ENCODE measurements around the gene IL1RN. TPM values are rescaled to one million over a fixed set of nuclear protein-coding genes. Genes with fewer than 3 reads are reported as not detected.
"Not testable (repeated sequence)": the region's sequence is repeated elsewhere in the genome, so short reads cannot be mapped to it uniquely, and the experiment has no call there.

IL1RN gene
- total RNA-seq, 1 donor from 2014 or later: not detected

DNA sequence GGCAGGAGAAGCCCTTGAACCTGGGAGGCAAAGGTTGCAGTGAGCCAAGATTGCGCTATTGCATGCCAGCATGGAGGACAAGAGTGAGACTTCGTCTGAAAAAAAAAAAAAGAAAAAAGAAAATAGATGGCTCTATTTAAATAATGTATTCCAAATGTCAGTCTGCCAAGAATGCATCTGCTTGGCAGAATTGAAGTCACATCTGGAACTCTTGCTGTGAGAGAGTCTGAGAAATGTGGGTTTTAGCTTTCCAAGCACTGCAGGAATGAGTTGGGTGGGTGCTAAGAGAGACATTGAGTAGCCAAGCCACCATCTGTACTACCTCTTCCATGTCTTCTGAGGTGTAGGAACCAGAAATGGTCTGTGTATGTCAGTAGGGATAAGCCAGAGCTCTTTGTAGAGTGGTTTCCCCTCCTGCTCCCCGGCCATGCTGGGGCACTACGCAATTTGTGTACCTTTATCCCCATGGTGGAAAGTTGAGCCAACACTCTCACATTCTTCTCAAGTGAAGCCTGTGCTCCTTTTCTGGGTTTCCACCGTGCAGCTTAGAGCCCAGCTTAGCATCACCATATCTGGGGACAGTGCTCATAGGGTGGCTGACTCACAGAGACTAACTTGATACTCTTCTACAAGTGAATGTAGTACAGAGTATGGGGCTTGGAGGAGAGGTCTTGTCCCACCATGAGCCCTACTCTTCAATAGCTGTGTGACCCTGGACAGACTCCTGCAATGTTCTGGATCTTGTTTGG, 34.4 kb upstream of the IL1RN start:
- no peaks in the 10 kb centered on the region for H3K27me3 Mint-ChIP-seq (ENCODE audit: insufficient read depth, low read depth)
- DNase-seq (ENCODE audit: low spot score): no peak
- Histone ChIP-seq H3K36me3 (no peaks in the 10 kb centered on the region), H3K4me2 (no peak overlapping the region), H4K20me1 (ENCODE audit: low read depth) (no peaks in the 10 kb centered on the region), H3K27ac (no peak overlapping the region), H3K79me2 (ENCODE audit: low read depth) (no peaks in the 10 kb centered on the region), H3F3A (ENCODE audit: low read depth) (no peaks in the 10 kb centered on the region), H3K4me3 (no peak overlapping the region), H3K9me3 (ENCODE audit: low read depth) (no peaks in the 10 kb centered on the region), H3K4me1 (no peaks in the 10 kb centered on the region), H3K27me3 (peaks cover 34% of the 10 kb centered on the region), H3K9ac (no peak overlapping the region), H2AFZ (replicated peaks) (no peak overlapping the region)
- no peak overlapping the region for H3K27ac Mint-ChIP-seq
- H3K9me3 Mint-ChIP-seq: peaks cover 5% of the 10 kb centered on the region
- no peak overlapping the region for H3K4me3 Mint-ChIP-seq
- TF ChIP-seq, protein P1, sequence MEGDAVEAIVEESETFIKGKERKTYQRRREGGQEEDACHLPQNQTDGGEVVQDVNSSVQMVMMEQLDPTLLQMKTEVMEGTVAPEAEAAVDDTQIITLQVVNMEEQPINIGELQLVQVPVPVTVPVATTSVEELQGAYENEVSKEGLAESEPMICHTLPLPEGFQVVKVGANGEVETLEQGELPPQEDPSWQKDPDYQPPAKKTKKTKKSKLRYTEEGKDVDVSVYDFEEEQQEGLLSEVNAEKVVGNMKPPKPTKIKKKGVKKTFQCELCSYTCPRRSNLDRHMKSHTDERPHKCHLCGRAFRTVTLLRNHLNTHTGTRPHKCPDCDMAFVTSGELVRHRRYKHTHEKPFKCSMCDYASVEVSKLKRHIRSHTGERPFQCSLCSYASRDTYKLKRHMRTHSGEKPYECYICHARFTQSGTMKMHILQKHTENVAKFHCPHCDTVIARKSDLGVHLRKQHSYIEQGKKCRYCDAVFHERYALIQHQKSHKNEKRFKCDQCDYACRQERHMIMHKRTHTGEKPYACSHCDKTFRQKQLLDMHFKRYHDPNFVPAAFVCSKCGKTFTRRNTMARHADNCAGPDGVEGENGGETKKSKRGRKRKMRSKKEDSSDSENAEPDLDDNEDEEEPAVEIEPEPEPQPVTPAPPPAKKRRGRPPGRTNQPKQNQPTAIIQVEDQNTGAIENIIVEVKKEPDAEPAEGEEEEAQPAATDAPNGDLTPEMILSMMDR (IDR thresholded peaks at IDR 0.05): no peak
- no peak for TF ChIP-seq EZH2phosphoT487 (IDR thresholded peaks at IDR 0.05)
- TF ChIP-seq EZH2 (IDR thresholded peaks at IDR 0.05): no peak
- H3K4me1 Mint-ChIP-seq: no peaks in the 10 kb centered on the region
- no peaks in the 10 kb centered on the region for H3K36me3 Mint-ChIP-seq

DNA sequence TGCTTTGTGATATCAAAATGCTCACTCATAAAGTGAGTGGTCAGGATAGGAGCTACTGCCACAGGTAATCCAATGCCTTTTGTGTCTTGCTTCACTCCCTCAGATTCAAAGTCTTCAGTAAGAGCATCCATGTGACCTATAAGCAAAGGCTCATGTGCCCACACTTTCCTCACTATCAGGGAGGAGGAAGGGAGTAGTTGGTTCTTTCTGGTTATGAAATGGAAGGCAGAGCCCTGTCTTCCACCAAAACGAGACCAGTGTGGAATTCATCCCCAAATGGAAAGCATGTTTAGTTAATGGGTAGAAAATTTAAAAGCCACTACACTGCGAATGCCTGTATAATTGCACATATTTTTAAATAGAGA, 33.8 kb upstream of the IL1RN start:
- Mint-ChIP-seq H3K9me3 (peaks cover 9% of the 10 kb centered on the region), H3K27ac (no peak overlapping the region), H3K4me1 (no peaks in the 10 kb centered on the region), H3K36me3 (no peaks in the 10 kb centered on the region), H3K4me3 (no peak overlapping the region), H3K27me3 (ENCODE audit: insufficient read depth, low read depth) (no peaks in the 10 kb centered on the region)
- Histone ChIP-seq H4K20me1 (ENCODE audit: low read depth) (no peaks in the 10 kb centered on the region), H3F3A (ENCODE audit: low read depth) (no peaks in the 10 kb centered on the region), H3K9ac (no peak overlapping the region), H3K4me1 (no peaks in the 10 kb centered on the region), H3K36me3 (no peaks in the 10 kb centered on the region), H3K9me3 (ENCODE audit: low read depth) (no peaks in the 10 kb centered on the region), H3K4me2 (no peak overlapping the region), H3K27ac (no peak overlapping the region), H3K79me2 (ENCODE audit: low read depth) (no peaks in the 10 kb centered on the region), H3K27me3 (peaks cover 29% of the 10 kb centered on the region), H3K4me3 (no peak overlapping the region), H2AFZ (replicated peaks) (no peak overlapping the region)
- no peak for DNase-seq (ENCODE audit: low spot score)
- no peak for TF ChIP-seq EZH2phosphoT487 (IDR thresholded peaks at IDR 0.05)
- no peak for TF ChIP-seq EZH2 (IDR thresholded peaks at IDR 0.05)
- TF ChIP-seq, protein P1 (IDR thresholded peaks at IDR 0.05): no peak

DNA sequence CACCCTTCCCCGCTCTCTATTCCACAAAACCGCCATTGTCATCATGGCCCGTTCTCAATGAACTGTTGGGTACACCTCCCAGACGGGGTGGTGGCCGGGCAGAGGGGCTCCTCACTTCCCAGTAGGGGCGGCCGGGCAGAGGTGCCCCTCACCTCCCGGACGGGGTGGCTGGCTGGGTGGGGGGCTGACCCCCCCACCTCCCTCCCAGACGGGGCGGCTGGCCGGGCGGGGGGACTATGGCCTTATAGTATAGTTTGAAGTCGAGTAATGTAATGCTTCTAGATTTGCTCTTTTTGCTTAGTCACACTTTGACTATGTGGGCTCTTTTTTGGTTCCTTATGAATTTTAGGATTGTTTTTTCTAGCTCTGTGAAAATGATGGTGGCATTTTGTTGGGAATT, 31.1 kb upstream of the IL1RN start:
- not testable (repeated sequence) for H3K36me3 Mint-ChIP-seq; H3K4me1 Mint-ChIP-seq; H3K36me3 ChIP-seq; H3K79me2 ChIP-seq (ENCODE audit: low read depth); H3K27me3 ChIP-seq; H3K4me3 ChIP-seq; DNase-seq (ENCODE audit: low spot score); H2AFZ ChIP-seq (replicated peaks); H3K9me3 ChIP-seq (ENCODE audit: low read depth); H3K27ac Mint-ChIP-seq; H3K4me2 ChIP-seq; H3K4me1 ChIP-seq; H3K27me3 Mint-ChIP-seq (ENCODE audit: insufficient read depth, low read depth); H4K20me1 ChIP-seq (ENCODE audit: low read depth); H3K27ac ChIP-seq; H3K9ac ChIP-seq; H3F3A ChIP-seq (ENCODE audit: low read depth); H3K4me3 Mint-ChIP-seq
- H3K9me3 Mint-ChIP-seq: peaks cover 11% of the 10 kb centered on the region

DNA sequence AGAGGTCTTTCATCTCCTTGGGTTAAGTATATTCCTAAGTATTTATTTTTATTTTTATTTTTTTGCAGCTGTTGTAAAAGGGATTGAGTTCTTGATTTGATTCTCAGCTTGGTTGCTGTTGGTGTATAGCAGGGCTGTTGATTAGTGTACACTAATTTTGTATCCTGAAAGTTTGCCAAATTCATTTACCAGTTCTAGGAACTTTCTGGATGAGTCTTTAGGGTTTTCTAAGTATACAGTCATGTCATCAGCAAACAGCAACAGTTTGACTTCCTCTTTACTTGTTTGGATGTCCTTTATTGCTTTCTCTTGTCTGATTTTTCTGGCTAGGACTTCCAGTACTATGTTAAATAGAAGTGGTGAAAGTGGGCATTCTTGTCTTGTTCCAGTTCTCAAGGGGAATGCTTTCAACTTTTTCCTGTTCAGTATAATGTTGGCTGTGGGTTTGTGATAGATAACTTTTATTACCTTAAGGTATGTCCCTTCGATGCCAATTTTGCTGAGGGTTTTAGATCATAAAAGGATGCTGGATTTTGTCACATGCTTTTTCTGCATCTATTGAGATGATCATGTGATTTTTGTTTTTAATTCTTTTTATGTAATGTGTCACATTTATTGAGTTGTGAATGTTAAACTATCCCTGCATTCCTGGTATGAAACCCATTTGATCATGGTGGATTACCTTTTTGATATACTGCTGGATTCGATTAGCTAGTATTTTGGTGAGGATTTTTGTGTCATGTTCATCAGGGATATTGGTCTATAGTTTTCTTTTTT, 30.4 kb upstream of the IL1RN start:
- H3K27ac Mint-ChIP-seq; H3K27ac ChIP-seq; DNase-seq (ENCODE audit: low spot score); H3K36me3 ChIP-seq; H3K27me3 Mint-ChIP-seq (ENCODE audit: insufficient read depth, low read depth); H3K4me1 ChIP-seq; H3K9me3 ChIP-seq (ENCODE audit: low read depth); H3K4me3 ChIP-seq; H3F3A ChIP-seq (ENCODE audit: low read depth); H3K4me2 ChIP-seq; H3K4me1 Mint-ChIP-seq; H3K79me2 ChIP-seq (ENCODE audit: low read depth); H3K4me3 Mint-ChIP-seq; H4K20me1 ChIP-seq (ENCODE audit: low read depth); H3K9ac ChIP-seq; H2AFZ ChIP-seq (replicated peaks); H3K27me3 ChIP-seq; H3K36me3 Mint-ChIP-seq: not testable (repeated sequence)
- H3K9me3 Mint-ChIP-seq: peaks cover 11% of the 10 kb centered on the region

All from neural progenitor cell (in vitro differentiated cells).